T-cell (primary cell): Measurements from ENCODE around the gene SDF4. TPM values are rescaled to one million over a fixed set of nuclear protein-coding genes. Genes with fewer than 3 reads are reported as not detected.

Experiments used
- ATAC-seq, 4 experiments: fragments of 200-7000 bp in 3 of 4; fragments of 150-1000 bp in 1 of 4; cut with Tn5 transposase; replicated peaks in 1 of 4; 1 replicate in 3 of 4; 2 replicates in 1 of 4; pipeline ENCODE4 v1.10.0; 2021; ENCODE audit warnings: moderate library complexity in 3 of 4, mild to moderate bottlenecking in 2 of 4, moderate number of reproducible peaks in 1 of 4
- CTCF ChIA-PET, 2 donors: fragments of 300-600 bp; sonication (Branson Sonifier 250); formaldehyde crosslinking; loops; one replicate each; lab custom pipeline; 2022; ENCODE audit warnings: antibody characterized with exemption in 2 of 2; lab: Charles Lee
- POLR2A ChIA-PET, 2 donors: fragments of 300-600 bp; sonication (Branson Sonifier 250); formaldehyde crosslinking; loops; one replicate each; lab custom pipeline; 2022; ENCODE audit warnings: antibody characterized with exemption in 2 of 2; lab: Charles Lee
- DNase-seq, 35 experiments: peaks; one replicate each; pipeline versions ENCODE4 v3.0.0 to v3.0.0-alpha.2; 2013 to 2023
- H3K27ac ChIP-seq: one replicate; pipeline ENCODE4 v1.5.1; 2013; ENCODE audit warnings: low read length
- H3K27me3 ChIP-seq, 2 experiments: replicated peaks in 1 of 2; 1 replicate in 1 of 2; 2 replicates in 1 of 2; pipeline versions ENCODE4 v1.6.1 to v1.7.0; 2013; ENCODE audit warnings: low read length in 1 of 2, mixed read lengths in 1 of 2; ENCODE audit not compliant: control insufficient read depth in 2 of 2, insufficient read depth in 2 of 2; ENCODE audit errors: extremely low read depth in 1 of 2
- H3K36me3 ChIP-seq, 2 donors: 1 replicate in 1 of 2; 2 replicates in 1 of 2; pipeline versions ENCODE4 v1.6.1 to v1.7.0; 2013; ENCODE audit warnings: low read length in 1 of 2; ENCODE audit not compliant: control insufficient read depth in 2 of 2, insufficient read depth in 1 of 2; ENCODE audit errors: extremely low read depth in 1 of 2
- H3K4me1 ChIP-seq, 2 experiments: 1 replicate in 1 of 2; 2 replicates in 1 of 2; pipeline versions ENCODE4 v1.6.1 to v1.7.0; 2013; ENCODE audit warnings: low read length in 2 of 2, mixed read lengths in 1 of 2; ENCODE audit not compliant: insufficient read depth in 2 of 2, control insufficient read depth in 1 of 2; ENCODE audit errors: extremely low read depth in 1 of 2
- H3K4me3 ChIP-seq, 2 donors: 1 replicate in 1 of 2; 2 replicates in 1 of 2; pipeline versions ENCODE4 v1.5.1 to v1.7.0; 2013; ENCODE audit warnings: mild to moderate bottlenecking in 2 of 2, low read length in 1 of 2, moderate library complexity in 1 of 2; ENCODE audit not compliant: control insufficient read depth in 1 of 2; ENCODE audit errors: extremely low read depth in 1 of 2
- H3K9me3 ChIP-seq: 2 replicates; pipeline ENCODE4 v1.7.0; 2013
- H3K27ac Mint-ChIP-seq, 2 donors: one replicate each; pipeline ENCODE4 v1.8.0; 2020 to 2021; ENCODE audit warnings: mild to moderate bottlenecking in 2 of 2, mixed read lengths in 2 of 2
- H3K27me3 Mint-ChIP-seq, 2 donors: one replicate each; pipeline ENCODE4 v1.8.0; 2021 to 2022; ENCODE audit warnings: mixed read lengths in 2 of 2
- H3K36me3 Mint-ChIP-seq: one replicate; pipeline ENCODE4 v1.8.0; 2021; ENCODE audit warnings: mixed read lengths
- H3K4me1 Mint-ChIP-seq, 3 donors: one replicate each; pipeline ENCODE4 v1.8.0; 2020 to 2022; ENCODE audit warnings: mixed read lengths in 3 of 3, mild to moderate bottlenecking in 1 of 3
- H3K4me3 Mint-ChIP-seq, 3 donors: one replicate each; pipeline ENCODE4 v1.8.0; 2020 to 2022; ENCODE audit warnings: mild to moderate bottlenecking in 3 of 3, mixed read lengths in 3 of 3, moderate library complexity in 3 of 3
- H3K9me3 Mint-ChIP-seq, 3 donors: one replicate each; pipeline ENCODE4 v1.8.0; 2020 to 2022; ENCODE audit warnings: mixed read lengths in 3 of 3
- WGBS: methylation state at CpG from one replicate; pipeline ENCODE4 v1.1.5; 2013; ENCODE audit warnings: missing lambda C conversion rate; ENCODE audit not compliant: insufficient coverage; 5-methylcytosine and 5-hydroxymethylcytosine counted together
- total RNA-seq, 35 experiments: library from RNA in 6 of 35; stranded (reverse) in 6 of 35; fragments of 120-200 nt in 1 of 35; gene quantifications; one replicate each; pipeline versions ENCODE4 v1.2.1 to v1.2.4 and lab custom pipeline; 2013 to 2026

SDF4 gene
- total RNA-seq, 5 donors from 2014 or later (not counting 1 experiment from before 2014, with no cell fraction given): 98.6 to 151 (median 141) TPM

DNA sequence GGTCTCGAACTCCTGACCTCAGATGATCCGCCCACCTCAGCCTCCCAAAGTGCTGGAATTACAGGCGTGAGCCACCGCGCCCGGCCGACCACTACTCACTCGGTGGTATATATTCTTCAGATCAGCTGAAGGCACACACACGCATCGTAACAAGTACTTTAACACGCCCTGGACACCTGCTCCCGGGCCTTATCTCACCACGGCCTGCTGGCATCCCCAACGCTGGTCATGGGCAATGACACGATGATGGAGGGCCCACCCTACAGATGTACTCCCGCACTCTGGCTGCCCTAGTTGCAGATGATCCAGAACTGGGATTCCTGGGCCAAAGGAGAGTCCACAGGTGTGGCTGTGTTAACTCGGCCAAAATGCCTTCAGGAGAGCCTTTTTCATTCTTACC, 30.3 kb upstream of the SDF4 start:
- POLR2A ChIA-PET: no interaction called here
- H3K27ac Mint-ChIP-seq: no peak overlapping the region

DNA sequence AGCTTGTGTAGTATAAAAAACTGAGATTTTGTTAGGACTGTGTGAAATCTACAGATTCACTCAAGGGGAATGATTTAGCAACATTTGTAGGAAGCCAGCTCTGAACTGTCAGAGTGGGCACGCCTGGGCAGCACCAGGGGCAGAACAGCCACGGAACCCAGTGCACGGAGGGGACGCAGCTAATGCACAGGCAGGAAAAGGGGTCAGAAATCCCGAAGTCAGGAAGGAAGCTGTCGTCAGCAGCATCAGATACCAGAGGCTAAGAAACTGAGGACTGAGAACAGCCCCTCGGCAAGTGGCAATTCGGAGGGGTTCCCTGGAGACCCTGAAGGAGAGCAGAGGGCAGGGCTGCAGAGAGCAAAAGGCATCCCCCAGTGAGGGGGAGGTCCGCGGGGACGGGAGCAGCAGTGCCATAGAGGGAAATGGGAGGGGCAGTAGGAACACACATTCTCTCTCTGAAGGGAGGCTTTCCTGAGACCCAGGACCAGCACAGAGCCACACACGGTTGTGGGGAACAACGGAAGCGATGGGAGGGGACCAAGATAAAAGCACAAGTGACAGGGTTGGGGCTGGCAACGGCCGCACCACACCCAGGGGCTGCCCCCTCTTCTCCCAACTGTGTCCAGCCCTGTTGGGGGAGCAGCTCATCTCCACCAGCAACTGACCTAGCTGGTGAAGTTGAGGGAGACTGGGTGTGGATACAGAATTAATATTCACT, 29.2 kb upstream of the SDF4 start:
- Histone ChIP-seq H3K36me3 (peaks cover 23 to 73% of the 10 kb centered on the region in 2 donors), H3K9me3 (no peaks in the 10 kb centered on the region), H3K27ac (no peak overlapping the region), H3K4me3 (no peak overlapping the region), H3K4me1 (peaks cover 0 to 18% of the 10 kb centered on the region in 2 experiments), H3K27me3 (no peaks in the 10 kb centered on the region)
- POLR2A ChIA-PET: no interaction called here
- Mint-ChIP-seq H3K4me1 (peaks cover 8 to 23% (median 18%) of the 10 kb centered on the region in 3 donors), H3K9me3 (no peaks in the 10 kb centered on the region), H3K27me3 (no peaks in the 10 kb centered on the region), H3K27ac (peak overlapping the region; percentile 59 to 73), H3K4me3 (peak overlapping the region in 2 of 3 donors; percentile 21 to 54), H3K36me3 (peaks cover 29% of the 10 kb centered on the region)
- 79% methylated on average over 14 of the region's 16 CpGs for WGBS
- DNase-seq: no peak
- peak; percentile 21 to 77 (median 49) for ATAC-seq
- CTCF ChIA-PET: interaction anchor here (0.5 to 0.6 kb wide), 3 partner anchors 8 to 140 kb away, joined by 3 to 6 read pairs (median 3); no protein-coding TSS in a partner anchor

More for the DNA sequence above, 30.3 kb upstream of the SDF4 start:
- CTCF ChIA-PET: no interaction called here
- Histone ChIP-seq H3K9me3 (no peaks in the 10 kb centered on the region), H3K36me3 (peaks cover 22 to 68% of the 10 kb centered on the region in 2 donors), H3K4me1 (peaks cover 0 to 18% of the 10 kb centered on the region in 2 experiments), H3K27me3 (no peaks in the 10 kb centered on the region), H3K27ac (no peak overlapping the region), H3K4me3 (no peak overlapping the region)
- H3K9me3 Mint-ChIP-seq: no peaks in the 10 kb centered on the region
- H3K4me3 Mint-ChIP-seq: no peak overlapping the region
- H3K4me1 Mint-ChIP-seq: peaks cover 10 to 23% (median 19%) of the 10 kb centered on the region in 3 donors
- ATAC-seq (no peak), DNase-seq (no peak)
- peaks cover 27% of the 10 kb centered on the region for H3K36me3 Mint-ChIP-seq
- WGBS: 96% methylated on average over 15 of the region's 17 CpGs
- no peaks in the 10 kb centered on the region for H3K27me3 Mint-ChIP-seq

GRCh38 chr1:1259951-1260600, 28.3 kb upstream of the SDF4 start:
- peaks cover 33% of the 10 kb centered on the region for H3K36me3 Mint-ChIP-seq

GRCh38 chr1:1259540-1259939, 27.7 kb upstream of the SDF4 start:
- ChIA-PET POLR2A (no interaction called here), CTCF (no interaction called here)
- peaks cover 8 to 19% (median 16%) of the 10 kb centered on the region in 3 donors for H3K4me1 Mint-ChIP-seq
- no peaks in the 10 kb centered on the region for H3K9me3 Mint-ChIP-seq
- no peak for DNase-seq
- no peaks in the 10 kb centered on the region for H3K27me3 ChIP-seq
- no peak overlapping the region for H3K4me3 Mint-ChIP-seq
- H3K4me1 ChIP-seq: peaks cover 0 to 18% of the 10 kb centered on the region in 2 experiments
- no peak overlapping the region for H3K4me3 ChIP-seq
- peaks cover 37% of the 10 kb centered on the region for H3K36me3 Mint-ChIP-seq
- H3K9me3 ChIP-seq: no peaks in the 10 kb centered on the region
- no peak overlapping the region for H3K27ac ChIP-seq
- H3K27ac Mint-ChIP-seq: no peak overlapping the region
- 98% methylated on average over 16 of the region's 18 CpGs for WGBS
- no peaks in the 10 kb centered on the region for H3K27me3 Mint-ChIP-seq
- no peak for ATAC-seq
- peaks cover 17 to 73% of the 10 kb centered on the region in 2 donors for H3K36me3 ChIP-seq

More at GRCh38 chr1:1259951-1260600, 28.3 kb upstream of the SDF4 start:
- Histone ChIP-seq H3K36me3 (peaks cover 22 to 71% of the 10 kb centered on the region in 2 donors), H3K4me3 (no peak overlapping the region), H3K9me3 (no peaks in the 10 kb centered on the region), H3K27me3 (no peaks in the 10 kb centered on the region), H3K27ac (no peak overlapping the region), H3K4me1 (peaks cover 0 to 18% of the 10 kb centered on the region in 2 experiments)
- Mint-ChIP-seq H3K4me3 (peak overlapping the region in 1 of 3 donors; percentile 54), H3K9me3 (no peaks in the 10 kb centered on the region), H3K4me1 (peaks cover 8 to 19% (median 16%) of the 10 kb centered on the region in 3 donors), H3K27me3 (no peaks in the 10 kb centered on the region), H3K27ac (peak overlapping the region in 1 of 2 donors; percentile 66)
- ChIA-PET POLR2A (no interaction called here), CTCF (interaction anchor here in 1 of 2 donors (0.6 kb wide), 1 partner anchor 9 kb away, joined by 6 read pairs; no protein-coding TSS in a partner anchor)
- 94% methylated on average over 25 of the region's 26 CpGs for WGBS
- no peak for DNase-seq
- ATAC-seq: no peak

- POLR2A ChIA-PET: no interaction called here
- no peak overlapping the region for H3K27ac Mint-ChIP-seq
- H3K27me3 Mint-ChIP-seq: no peaks in the 10 kb centered on the region
- ATAC-seq: no peak
- no peak overlapping the region for H3K4me3 Mint-ChIP-seq
- peaks cover 0 to 18% of the 10 kb centered on the region in 2 experiments for H3K4me1 ChIP-seq
- H3K36me3 ChIP-seq: peaks cover 17 to 73% of the 10 kb centered on the region in 2 donors
- no peak overlapping the region for H3K27ac ChIP-seq
- peaks cover 37% of the 10 kb centered on the region for H3K36me3 Mint-ChIP-seq
- H3K9me3 Mint-ChIP-seq: no peaks in the 10 kb centered on the region
- CTCF ChIA-PET: no interaction called here
- peaks cover 8 to 19% (median 15%) of the 10 kb centered on the region in 3 donors for H3K4me1 Mint-ChIP-seq
- H3K27me3 ChIP-seq: no peaks in the 10 kb centered on the region
- 99% methylated on average over 22 of the region's 22 CpGs for WGBS
- DNase-seq: no peak
- H3K9me3 ChIP-seq: no peaks in the 10 kb centered on the region
- no peak overlapping the region for H3K4me3 ChIP-seq
Observed at GRCh38 chr1:1259119-1259488, 27.3 kb upstream of the SDF4 start.

DNA sequence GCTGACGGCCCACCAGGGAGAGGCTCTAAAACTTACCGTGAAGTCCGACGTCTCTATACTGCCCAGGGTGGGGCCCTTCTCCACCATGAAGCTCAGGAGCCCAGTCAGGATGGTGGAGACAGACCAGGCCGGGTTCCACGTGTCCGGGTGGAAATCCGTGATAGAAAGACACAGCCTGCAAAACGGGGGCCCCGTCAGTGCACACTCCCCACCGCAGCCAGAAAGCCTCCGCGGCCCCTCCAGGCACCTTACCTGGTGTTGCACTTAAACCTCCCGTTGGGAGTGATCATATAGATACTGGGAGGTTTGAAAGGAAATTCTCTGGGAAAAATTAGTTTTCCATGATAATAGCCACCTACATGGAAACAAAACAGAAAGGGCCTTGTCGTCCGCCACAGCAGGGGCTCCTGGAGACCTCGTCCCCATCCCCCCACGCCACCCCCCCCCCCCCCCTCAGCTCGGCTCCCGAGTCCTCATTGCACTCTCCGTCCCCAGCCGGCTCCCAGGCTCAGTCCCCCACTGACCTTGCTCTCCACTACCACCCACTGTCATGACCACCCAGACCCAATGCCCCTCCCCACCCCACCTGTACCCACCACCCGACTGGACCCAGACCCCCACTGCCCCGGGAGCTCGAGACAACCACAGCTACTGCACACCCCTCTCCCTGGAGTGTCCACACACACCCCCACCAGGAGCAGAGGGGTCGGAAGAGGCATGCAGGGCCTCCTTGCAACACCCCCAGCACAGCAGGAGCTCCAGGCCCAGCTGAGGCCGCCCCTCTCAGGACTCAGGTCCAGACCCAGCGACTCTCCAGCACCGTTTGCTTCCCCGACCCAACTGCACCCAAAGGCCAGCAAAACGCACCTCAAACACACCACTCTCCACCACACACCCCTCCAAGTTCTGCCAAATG, 25.4 kb upstream of the SDF4 start:
- H3K27me3 Mint-ChIP-seq: no peaks in the 10 kb centered on the region
- Histone ChIP-seq H3K4me3 (no peak overlapping the region), H3K36me3 (peaks cover 9 to 62% of the 10 kb centered on the region in 2 donors), H3K9me3 (no peaks in the 10 kb centered on the region), H3K27me3 (no peaks in the 10 kb centered on the region), H3K4me1 (peaks cover 0 to 14% of the 10 kb centered on the region in 2 experiments), H3K27ac (no peak overlapping the region)
- peaks cover 15 to 17% (median 16%) of the 10 kb centered on the region in 3 donors for H3K4me1 Mint-ChIP-seq
- H3K27ac Mint-ChIP-seq: peak overlapping the region in 1 of 2 donors; percentile 61
- ATAC-seq (no peak), DNase-seq (no peak)
- no peaks in the 10 kb centered on the region for H3K9me3 Mint-ChIP-seq
- H3K4me3 Mint-ChIP-seq: no peak overlapping the region
- ChIA-PET POLR2A (no interaction called here), CTCF (no interaction called here)
- WGBS: 95% methylated on average over 12 of the region's 31 CpGs
- H3K36me3 Mint-ChIP-seq: peaks cover 41% of the 10 kb centered on the region
